ENCODE measurements around the gene EMC10.

EMC10 gene

GRCh38 chr19:50490411-50490811 lies 14.1 kb downstream of the EMC10 start:
- TF ChIP-seq REST (IDR thresholded peaks at IDR 0.05; ENCODE audit: insufficient replicate concordance, low read depth) (no peak), CTCF (IDR thresholded peaks at IDR 0.05; ENCODE audit: insufficient read depth, low read length) (no peak), GABPA (IDR thresholded peaks at IDR 0.05; ENCODE audit: low read depth) (no peak), SPI1 (IDR thresholded peaks at IDR 0.05; ENCODE audit: borderline replicate concordance, low read depth) (no peak), POLR2AphosphoS5 (IDR thresholded peaks at IDR 0.05; ENCODE audit: low read depth) (no peak)
- no peak overlapping the region for H3K4me3 ChIP-seq (replicated peaks; ENCODE audit: insufficient read depth, low read length)
- H3K27me3 ChIP-seq (ENCODE audit: insufficient read depth, poor library complexity, severe bottlenecking) = peaks cover 2% of the 10 kb centered on the region
- H3K27ac ChIP-seq (replicated peaks) = no peak overlapping the region
- DNase-seq (ENCODE audit: low read depth in 1 of 2, low spot score in 1 of 2) = no peak

GRCh38 chr19:50490991-50491472 lies 14.7 kb downstream of the EMC10 start:
- DNase-seq (ENCODE audit: low read depth in 1 of 2, low spot score in 1 of 2) = no peak
- Histone ChIP-seq H3K4me3 (replicated peaks; ENCODE audit: insufficient read depth, low read length) (no peak overlapping the region), H3K27me3 (ENCODE audit: insufficient read depth, poor library complexity, severe bottlenecking) (peaks cover 2% of the 10 kb centered on the region), H3K27ac (replicated peaks) (no peak overlapping the region)
- no peak for TF ChIP-seq CTCF (IDR thresholded peaks at IDR 0.05; ENCODE audit: insufficient read depth, low read length)
- no peak for TF ChIP-seq REST (IDR thresholded peaks at IDR 0.05; ENCODE audit: insufficient replicate concordance, low read depth)
- TF ChIP-seq GABPA (IDR thresholded peaks at IDR 0.05; ENCODE audit: low read depth) = no peak
- no peak for TF ChIP-seq POLR2AphosphoS5 (IDR thresholded peaks at IDR 0.05; ENCODE audit: low read depth)
- no peak for TF ChIP-seq SPI1 (IDR thresholded peaks at IDR 0.05; ENCODE audit: borderline replicate concordance, low read depth)

GRCh38 chr19:50492303-50493052 lies 16.2 kb downstream of the EMC10 start:
- TF ChIP-seq POLR2AphosphoS5 (IDR thresholded peaks at IDR 0.05; ENCODE audit: low read depth) = no peak
- no peak for TF ChIP-seq SPI1 (IDR thresholded peaks at IDR 0.05; ENCODE audit: borderline replicate concordance, low read depth)
- TF ChIP-seq REST (IDR thresholded peaks at IDR 0.05; ENCODE audit: insufficient replicate concordance, low read depth) = no peak
- no peak for TF ChIP-seq CTCF (IDR thresholded peaks at IDR 0.05; ENCODE audit: insufficient read depth, low read length)
- no peak for TF ChIP-seq GABPA (IDR thresholded peaks at IDR 0.05; ENCODE audit: low read depth)
- Histone ChIP-seq H3K4me3 (replicated peaks; ENCODE audit: insufficient read depth, low read length) (no peak overlapping the region), H3K27me3 (ENCODE audit: insufficient read depth, poor library complexity, severe bottlenecking) (peaks cover 2% of the 10 kb centered on the region), H3K27ac (replicated peaks) (no peak overlapping the region)
- DNase-seq (ENCODE audit: low read depth in 1 of 2, low spot score in 1 of 2) = peak; percentile 38 to 58

Data from HL-60 (cell line).